ENCODE data around the gene ABCB1. TPM values are rescaled to one million over a fixed set of nuclear protein-coding genes. Genes with fewer than 3 reads are reported as not detected.

ABCB1 gene
- total RNA-seq, 1 donor from 2014 or later = 4.1 TPM

- Mint-ChIP-seq H3K9me3 (no peaks in the 10 kb centered on the region), H3K36me3 (ENCODE audit: low read depth) (no peaks in the 10 kb centered on the region), H3K27ac (no peak overlapping the region), H3K27me3 (peaks cover 8% of the 10 kb centered on the region), H3K4me1 (peaks cover 11% of the 10 kb centered on the region), H3K4me3 (peak overlapping the region; percentile 83)
- intact Hi-C loops (cut with micrococcal nuclease) = loop anchor here (1.0 to 10.0 kb wide), 8 partner anchors 29 to 588 kb away; partner anchors contain the start of genes ABCB1, ADAM22, CROT and DBF4
- ATAC-seq (ENCODE audit: low read depth) (peak; percentile 18), DNase-seq (peak; percentile 44)
- ChIA-PET CTCF (interaction anchor here (1.8 kb wide), 1 partner anchor 29 kb away, joined by 4 read pairs; the partner anchor contains the start of gene ABCB1), POLR2A (interaction anchor here (0.6 to 2.6 kb wide), 4 partner anchors 29 to 591 kb away, joined by 3 to 12 read pairs (median 4); partner anchors contain the start of genes ABCB1 and ABCB4)
- TF ChIP-seq CTCF (IDR thresholded peaks at IDR 0.05) = no peak
Observed at GRCh38 chr7:87628780-87629569, 28.3 kb upstream of the ABCB1 start.

GRCh38 chr7:87627634-87627994, 26.9 kb upstream of the ABCB1 start:
- ChIA-PET POLR2A (interaction anchor here (2.6 kb wide), 1 partner anchor 27 kb away, joined by 12 read pairs; the partner anchor contains the start of gene ABCB1), CTCF (no interaction called here)
- Mint-ChIP-seq H3K4me3 (peak overlapping the region; percentile 83), H3K36me3 (ENCODE audit: low read depth) (no peaks in the 10 kb centered on the region), H3K27me3 (peaks cover 7% of the 10 kb centered on the region), H3K9me3 (no peaks in the 10 kb centered on the region), H3K4me1 (peaks cover 11% of the 10 kb centered on the region), H3K27ac (no peak overlapping the region)
- no peak for TF ChIP-seq CTCF (IDR thresholded peaks at IDR 0.05)
- intact Hi-C loops (cut with micrococcal nuclease) = loop anchor here (5.0 to 10.0 kb wide), 2 partner anchors 473 to 590 kb away; partner anchors contain the start of gene DMTF1
- no peak for DNase-seq
- peak; percentile 6 for ATAC-seq (ENCODE audit: low read depth)

- H3K27ac Mint-ChIP-seq = no peak overlapping the region
- no peak for DNase-seq
- peaks cover 8% of the 10 kb centered on the region for H3K27me3 Mint-ChIP-seq
- no peaks in the 10 kb centered on the region for H3K9me3 Mint-ChIP-seq
- TF ChIP-seq CTCF (IDR thresholded peaks at IDR 0.05) = no peak
- H3K4me3 Mint-ChIP-seq = no peak overlapping the region
- intact Hi-C loops (cut with micrococcal nuclease) = loop anchor here (5.0 to 10.0 kb wide), 2 partner anchors 470 to 592 kb away; partner anchors contain the start of gene DMTF1
- peaks cover 11% of the 10 kb centered on the region for H3K4me1 Mint-ChIP-seq
- POLR2A ChIA-PET = no interaction called here
- CTCF ChIA-PET = no interaction called here
- no peaks in the 10 kb centered on the region for H3K36me3 Mint-ChIP-seq (ENCODE audit: low read depth)
- ATAC-seq (ENCODE audit: low read depth) = no peak
Observed at GRCh38 chr7:87625101-87625500, 24.4 kb upstream of the ABCB1 start.

GRCh38 chr7:87624628-87625027, 23.9 kb upstream of the ABCB1 start:
- intact Hi-C loops (cut with micrococcal nuclease) = loop anchor here (5.0 to 10.0 kb wide), 2 partner anchors 470 to 593 kb away; partner anchors contain the start of gene DMTF1
- POLR2A ChIA-PET = no interaction called here
- Mint-ChIP-seq H3K27ac (no peak overlapping the region), H3K4me3 (no peak overlapping the region), H3K36me3 (ENCODE audit: low read depth) (no peaks in the 10 kb centered on the region), H3K27me3 (peaks cover 8% of the 10 kb centered on the region), H3K9me3 (no peaks in the 10 kb centered on the region), H3K4me1 (peaks cover 11% of the 10 kb centered on the region)
- DNase-seq (no peak), ATAC-seq (ENCODE audit: low read depth) (no peak)
- CTCF ChIA-PET = no interaction called here
- no peak for TF ChIP-seq CTCF (IDR thresholded peaks at IDR 0.05)

- no peak overlapping the region for H3K4me3 Mint-ChIP-seq
- ChIA-PET CTCF (no interaction called here), POLR2A (interaction anchor here (1.5 kb wide), 1 partner anchor 16 kb away, joined by 3 read pairs; no protein-coding TSS in a partner anchor)
- no peaks in the 10 kb centered on the region for H3K36me3 Mint-ChIP-seq (ENCODE audit: low read depth)
- peaks cover 21% of the 10 kb centered on the region for H3K27me3 Mint-ChIP-seq
- no peak overlapping the region for H3K27ac Mint-ChIP-seq
- H3K4me1 Mint-ChIP-seq = no peaks in the 10 kb centered on the region
- intact Hi-C loops (cut with micrococcal nuclease) = no loop called here
- ATAC-seq (ENCODE audit: low read depth) = no peak
- DNase-seq = no peak
- H3K9me3 Mint-ChIP-seq = peaks cover 2% of the 10 kb centered on the region
- TF ChIP-seq CTCF (IDR thresholded peaks at IDR 0.05) = no peak
Observed at GRCh38 chr7:87615197-87615596, 14.5 kb upstream of the ABCB1 start.
